Glomerular endothelial cell (primary cell): ENCODE results near the gene MARCHF6. TPM values are rescaled to one million over a fixed set of nuclear protein-coding genes. Genes with fewer than 3 reads are reported as not detected.
"Not testable (repeated sequence)": the region's sequence is repeated elsewhere in the genome, so short reads cannot be mapped to it uniquely, and the experiment has no call there.

ENCODE experiments used
- DNase-seq: peaks from one replicate; pipeline ENCODE4 v3.0.0-alpha.2; 2011; ENCODE audit warnings: low read depth, low spot score; ENCODE audit errors: extremely low read depth
- total RNA-seq: library from RNA; depleted of rRNA; stranded (reverse); fragments of >200 nt; gene quantifications from 2 replicates; pipeline ENCODE4 v1.2.3, GENCODE V29; 2015

The MARCHF6 gene
- total RNA-seq, 1 donor from 2014 or later: 61.3 TPM

- DNase-seq: not testable (repeated sequence)
Observed at GRCh38 chr5:10344461-10345106, 8.9 kb upstream of the MARCHF6 start.

DNA sequence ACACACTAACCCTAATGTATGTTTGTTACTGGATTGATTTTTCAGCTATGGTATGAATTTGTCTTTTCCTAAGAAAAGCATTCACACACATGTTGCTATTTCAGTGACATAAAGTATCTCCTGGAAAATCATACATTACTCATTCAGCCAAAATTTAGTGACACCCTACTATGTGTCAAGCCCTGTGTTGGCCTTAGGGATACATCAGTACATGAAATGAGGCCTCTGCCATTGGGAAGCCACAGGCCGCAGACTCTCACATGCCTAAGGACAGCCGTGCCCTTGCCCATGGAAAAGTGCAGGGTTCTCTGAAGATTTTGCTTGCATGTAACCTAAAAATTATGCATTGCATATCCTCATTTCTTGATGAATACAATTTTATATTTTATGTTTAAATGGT, 5.2 kb upstream of the MARCHF6 start:
- DNase-seq: no peak

DNA sequence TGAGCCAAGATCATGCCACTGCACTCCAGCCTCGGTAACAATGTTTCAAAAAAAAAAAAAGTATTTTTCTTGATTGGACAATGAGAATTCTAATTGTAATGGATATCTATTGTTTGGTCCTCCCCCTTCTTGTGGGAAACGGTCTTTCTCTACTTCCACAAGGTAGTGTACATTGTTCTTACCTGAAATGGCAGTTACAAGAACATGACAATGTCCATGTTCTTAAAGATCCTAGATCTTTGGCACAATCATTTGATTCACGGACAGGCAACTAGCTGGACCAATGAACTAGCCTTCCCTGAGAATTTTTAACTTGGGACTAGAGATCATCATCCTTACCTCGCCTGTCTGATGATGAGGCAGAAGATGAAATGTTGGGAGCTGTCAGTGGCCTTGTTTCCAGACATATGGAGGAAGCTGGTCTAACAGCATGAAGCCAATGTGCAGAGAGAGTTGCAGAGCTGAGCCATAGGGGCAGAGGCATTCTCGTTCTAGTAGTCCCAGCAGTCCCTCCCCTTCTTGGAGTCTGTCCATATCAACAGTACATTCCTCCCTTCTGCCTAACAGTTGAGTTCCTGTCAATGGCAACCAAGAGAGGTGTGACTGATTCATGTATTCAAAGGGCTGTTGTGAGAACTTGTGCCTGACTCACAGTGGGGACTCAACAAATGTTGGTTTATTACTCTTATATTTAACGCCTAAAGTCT, 2.1 kb upstream of the MARCHF6 start:
- no peak for DNase-seq

- DNase-seq: no peak
Observed at GRCh38 chr5:10351919-10352318, 1.6 kb upstream of the MARCHF6 start.

DNA sequence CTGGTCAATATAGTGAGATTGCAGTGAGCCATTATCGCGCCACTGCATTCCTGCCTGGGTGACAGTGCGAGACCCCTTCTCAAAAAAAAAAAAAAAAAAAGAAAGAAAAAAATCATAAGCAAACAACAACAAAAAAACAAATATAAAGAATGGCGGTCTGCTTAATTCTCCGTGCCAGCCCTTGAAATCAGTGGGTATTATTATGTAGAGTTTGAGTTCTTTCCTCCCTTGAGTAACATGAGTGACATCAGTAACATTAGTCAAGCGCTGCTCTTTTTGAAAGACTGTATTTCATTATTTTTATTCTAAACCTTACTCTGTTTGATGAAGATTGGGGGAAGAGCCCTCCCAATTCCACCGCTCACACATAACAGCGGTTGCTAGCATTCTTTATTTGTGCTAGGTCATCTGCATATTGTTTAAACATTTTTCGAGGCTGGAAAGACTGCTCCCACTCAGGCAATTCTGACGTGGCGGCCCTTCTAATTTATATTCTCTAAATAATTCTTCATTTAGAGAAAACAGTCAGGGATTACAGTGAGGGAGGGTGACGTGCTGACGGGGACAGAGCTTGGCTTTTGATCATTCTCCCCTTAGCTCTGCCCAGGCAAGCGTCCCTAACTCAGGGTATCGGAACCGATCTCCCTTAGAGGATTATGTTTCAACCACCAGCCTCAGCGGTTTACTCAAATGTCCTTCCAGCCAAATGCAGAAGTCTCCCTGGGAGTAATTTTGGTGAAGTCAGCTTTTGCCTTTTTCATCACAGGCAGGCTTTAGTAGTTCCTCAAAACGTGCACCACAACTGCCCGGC, 860 bp upstream of the MARCHF6 start:
- no peak for DNase-seq

DNA sequence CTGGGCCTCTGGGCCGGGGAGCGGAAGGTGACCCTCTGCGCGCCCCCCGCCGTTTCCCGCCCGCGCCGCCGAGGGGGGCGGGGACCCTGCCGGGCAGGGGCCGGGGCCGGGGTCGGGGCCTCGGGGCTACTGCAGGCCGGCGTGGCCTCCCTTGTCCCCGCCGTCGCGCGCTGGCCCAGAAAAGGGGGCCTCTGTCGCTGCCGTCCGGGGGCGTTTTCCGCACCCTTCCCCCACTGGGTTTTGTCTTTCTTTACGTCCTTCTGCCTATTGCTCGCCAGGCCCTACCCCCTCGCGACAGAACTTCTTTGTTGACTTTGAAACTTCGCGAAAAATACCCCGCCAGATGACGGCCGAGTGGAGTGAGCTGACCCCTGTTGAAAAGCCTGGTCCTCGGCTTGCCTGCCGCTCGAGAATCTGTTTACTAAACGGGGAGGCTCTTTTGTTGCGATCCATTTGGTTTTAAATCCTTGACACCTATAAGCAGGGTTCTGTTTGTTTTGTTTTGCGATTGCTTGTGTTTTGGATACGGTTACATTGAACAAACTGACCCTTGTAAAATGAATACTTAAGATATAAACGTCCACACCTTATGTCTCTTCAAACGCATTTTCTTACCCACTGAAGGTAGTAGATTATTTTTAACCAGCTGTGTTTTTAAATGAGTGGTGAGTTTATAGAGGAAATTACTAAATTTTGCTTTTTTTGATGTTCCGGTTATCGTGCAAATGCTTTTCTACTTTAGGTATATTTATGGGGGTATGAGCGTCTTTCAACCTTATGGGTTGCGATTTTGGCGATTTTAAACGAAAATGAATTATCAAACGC, 765 bp downstream of the MARCHF6 start:
- no peak for DNase-seq

- DNase-seq: no peak
Observed at GRCh38 chr5:10355071-10355889, 1.8 kb downstream of the MARCHF6 start.

GRCh38 chr5:10358999-10359398, 5.5 kb downstream of the MARCHF6 start:
- DNase-seq: no peak

DNA sequence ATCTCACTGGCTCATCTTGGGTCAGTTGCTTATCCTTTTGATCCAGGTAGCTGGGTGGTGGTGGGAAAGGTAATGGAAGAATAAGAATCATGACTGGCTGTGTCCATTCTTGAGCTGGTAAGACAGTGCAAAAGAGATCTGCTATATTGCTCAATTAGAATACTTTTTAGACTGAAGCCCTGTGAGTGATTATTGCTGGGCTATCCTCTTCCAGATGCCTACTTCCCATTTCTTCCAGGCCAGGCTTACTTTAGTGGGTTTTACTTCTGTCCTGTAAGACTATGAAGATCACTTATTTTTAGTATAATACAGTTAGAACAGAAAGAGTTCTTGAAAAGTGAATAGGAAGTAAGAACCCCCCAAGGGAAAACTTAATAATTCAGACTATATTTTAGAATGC, 7.2 kb downstream of the MARCHF6 start:
- DNase-seq: no peak

- DNase-seq: no peak
Observed at GRCh38 chr5:10363519-10364185, 10.2 kb downstream of the MARCHF6 start.

GRCh38 chr5:10364186-10364689, 10.7 kb downstream of the MARCHF6 start:
- DNase-seq: no peak

- no peak for DNase-seq
Observed at GRCh38 chr5:10365782-10366181, 12.3 kb downstream of the MARCHF6 start.

DNA sequence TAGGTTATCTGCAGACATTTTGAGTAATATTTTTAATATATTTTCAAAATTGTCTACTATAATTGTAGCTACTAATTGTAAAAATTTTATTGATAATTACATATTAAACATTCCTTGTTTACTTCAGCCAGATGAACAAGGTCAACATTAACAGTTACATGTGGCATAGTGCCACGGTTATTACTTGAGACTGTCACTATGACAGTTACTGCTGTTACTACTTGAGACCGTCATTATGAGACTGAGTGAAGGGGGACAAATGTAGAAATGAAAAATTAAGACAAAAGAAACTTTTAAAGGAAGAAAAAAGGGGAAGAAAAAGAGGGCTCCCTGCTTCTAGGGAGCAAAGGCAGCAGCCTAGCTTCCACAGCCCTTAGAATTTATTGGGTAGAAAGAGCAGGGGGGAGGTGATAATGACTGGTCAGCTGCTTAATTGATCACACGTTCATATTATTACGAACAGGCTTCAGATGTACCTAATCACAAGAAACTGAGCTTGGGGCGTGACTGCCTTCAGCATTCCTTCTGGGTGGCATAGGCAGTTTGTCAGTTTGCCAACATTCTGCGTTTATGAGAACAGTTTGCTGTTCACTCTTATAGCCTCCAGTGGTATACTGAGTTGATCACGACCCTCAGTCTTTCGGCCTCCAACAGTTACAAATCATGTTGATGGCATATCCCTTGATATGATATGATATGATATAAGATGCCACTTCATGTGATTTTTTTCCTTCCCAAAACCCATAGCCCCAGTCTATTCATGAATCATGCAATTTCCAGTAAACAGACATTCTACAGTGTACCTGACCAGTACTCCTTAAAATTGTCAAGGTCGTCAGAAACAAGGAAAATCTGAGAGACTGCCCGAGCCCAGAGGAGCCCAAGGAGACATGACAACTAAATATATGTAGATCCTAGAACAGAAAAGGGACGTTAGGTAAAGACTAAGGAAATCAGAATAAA, 13.1 kb downstream of the MARCHF6 start:
- DNase-seq: no peak

DNA sequence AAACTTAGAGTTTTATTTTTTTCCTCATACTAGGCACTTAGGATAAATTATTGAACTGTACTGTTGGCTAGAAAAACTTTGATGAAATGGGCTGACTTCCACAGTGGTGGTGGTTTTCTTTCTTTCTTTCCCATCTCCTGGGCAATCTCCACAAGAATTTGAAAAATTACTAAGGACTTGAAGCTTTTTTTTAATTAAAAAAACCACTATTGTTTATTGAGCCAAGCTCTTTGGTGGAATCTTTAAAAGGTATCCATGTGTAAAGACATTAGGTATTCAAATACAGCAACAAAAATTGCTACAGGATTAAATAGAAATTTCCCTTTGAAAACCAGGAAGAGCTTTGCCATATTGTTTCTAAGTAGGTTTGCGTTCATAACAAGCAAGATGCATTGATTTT, 14.1 kb downstream of the MARCHF6 start:
- DNase-seq: no peak

GRCh38 chr5:10370931-10371330, 17.4 kb downstream of the MARCHF6 start:
- DNase-seq: no peak

- not testable (repeated sequence) for DNase-seq
Observed at GRCh38 chr5:10371369-10371768, 17.9 kb downstream of the MARCHF6 start.

- no peak for DNase-seq
Observed at GRCh38 chr5:10372726-10373709, 19.5 kb downstream of the MARCHF6 start.
